Mesenchymal stem cell (in vitro differentiated cells and primary cell): ENCODE results near the gene HOXB7.

Experiments used
- DNase-seq: peaks from one replicate; pipeline ENCODE4 v3.0.0-alpha.2; 2013
- H2AFZ ChIP-seq: one replicate; pipeline ENCODE4 v1.6.1; 2013; ENCODE audit warnings: low read depth, mild to moderate bottlenecking, control low read depth, inconsistent platforms, low read length, moderate library complexity
- H2AK5ac ChIP-seq: 2 replicates; pipeline ENCODE4 v1.6.1; 2013; ENCODE audit warnings: low read length, moderate library complexity, mild to moderate bottlenecking, inconsistent platforms; ENCODE audit not compliant: severe bottlenecking
- H2BK120ac ChIP-seq: one replicate; pipeline ENCODE4 v1.6.1; 2013; ENCODE audit warnings: low read depth, mild to moderate bottlenecking, inconsistent platforms, low read length, moderate library complexity
- H2BK12ac ChIP-seq, 2 experiments: one replicate each; pipeline ENCODE4 v1.6.1; 2013; ENCODE audit warnings: inconsistent platforms in 2 of 2, low read length in 2 of 2, mild to moderate bottlenecking in 2 of 2, moderate library complexity in 2 of 2, control low read depth in 1 of 2
- H2BK15ac ChIP-seq: one replicate; pipeline ENCODE4 v1.6.1; 2013; ENCODE audit warnings: mild to moderate bottlenecking, low read depth, inconsistent platforms; ENCODE audit not compliant: poor library complexity, severe bottlenecking
- H2BK5ac ChIP-seq: 2 replicates; pipeline ENCODE4 v1.6.1; 2013; ENCODE audit warnings: low read depth, mild to moderate bottlenecking, low read length, control low read depth, inconsistent platforms; ENCODE audit not compliant: poor library complexity, severe bottlenecking
- H3K14ac ChIP-seq, 2 experiments: one replicate each; pipeline ENCODE4 v1.6.1; 2013; ENCODE audit warnings: inconsistent platforms in 2 of 2, low read length in 2 of 2, control low read depth in 1 of 2, mild to moderate bottlenecking in 1 of 2, moderate library complexity in 1 of 2
- H3K18ac ChIP-seq, 2 experiments: one replicate each; pipeline ENCODE4 v1.6.1; 2013; ENCODE audit warnings: inconsistent platforms in 2 of 2, low read length in 2 of 2, control low read depth in 1 of 2, low read depth in 1 of 2, mild to moderate bottlenecking in 1 of 2
- H3K23ac ChIP-seq, 2 experiments: one replicate each; pipeline ENCODE4 v1.6.1; 2013; ENCODE audit warnings: inconsistent platforms in 2 of 2, low read length in 2 of 2, mild to moderate bottlenecking in 2 of 2, moderate library complexity in 2 of 2, control low read depth in 1 of 2
- H3K27ac ChIP-seq: 2 replicates; pipeline ENCODE4 v1.5.1; 2013; ENCODE audit warnings: mild to moderate bottlenecking, moderate library complexity, low read length, control low read depth, inconsistent platforms; ENCODE audit not compliant: poor library complexity, severe bottlenecking
- H3K27me3 ChIP-seq, 2 experiments: 2 replicates each; pipeline versions ENCODE4 v1.6.1 to v1.7.0; 2013; ENCODE audit warnings: low read length in 2 of 2, mild to moderate bottlenecking in 2 of 2, moderate library complexity in 2 of 2, control low read depth in 1 of 2, inconsistent platforms in 1 of 2; ENCODE audit not compliant: control insufficient read depth in 1 of 2, insufficient read depth in 1 of 2
- H3K36me3 ChIP-seq, 2 experiments: 2 replicates each; pipeline versions ENCODE4 v1.6.1 to v1.7.0; 2013; ENCODE audit warnings: low read length in 2 of 2, control low read depth in 1 of 2, inconsistent platforms in 1 of 2, low read depth in 1 of 2, mild to moderate bottlenecking in 1 of 2; ENCODE audit not compliant: insufficient read depth in 2 of 2, control insufficient read depth in 1 of 2
- H3K4ac ChIP-seq, 2 experiments: one replicate each; pipeline ENCODE4 v1.6.1; 2013; ENCODE audit warnings: inconsistent platforms in 2 of 2, low read length in 2 of 2, mild to moderate bottlenecking in 2 of 2, moderate library complexity in 2 of 2, control low read depth in 1 of 2, low read depth in 1 of 2
- H3K4me1 ChIP-seq: 2 replicates; pipeline ENCODE4 v1.6.1; 2013; ENCODE audit warnings: low read depth, low read length, control low read depth; ENCODE audit not compliant: control insufficient read depth, insufficient read depth
- H3K4me2 ChIP-seq: 2 replicates; pipeline ENCODE4 v1.6.1; 2013; ENCODE audit warnings: low read length, mild to moderate bottlenecking, inconsistent platforms; ENCODE audit not compliant: poor library complexity, severe bottlenecking
- H3K4me3 ChIP-seq, 2 experiments: 2 replicates each; pipeline versions ENCODE4 v1.5.1 to v1.7.0; 2013; ENCODE audit warnings: low read length in 2 of 2, mild to moderate bottlenecking in 2 of 2, control low read depth in 1 of 2, low read depth in 1 of 2; ENCODE audit not compliant: insufficient read depth in 1 of 2
- H3K79me1 ChIP-seq: replicated peaks from 2 replicates; pipeline ENCODE4 v1.6.1; 2013; ENCODE audit warnings: mild to moderate bottlenecking, control low read depth, low read length, inconsistent platforms; ENCODE audit not compliant: poor library complexity, severe bottlenecking
- H3K9ac ChIP-seq: 2 replicates; pipeline ENCODE4 v1.7.0; 2013; ENCODE audit warnings: mild to moderate bottlenecking, low read length, moderate library complexity
- H3K9me3 ChIP-seq: 2 replicates; pipeline ENCODE4 v1.7.0; 2013; ENCODE audit warnings: mild to moderate bottlenecking, low read length; ENCODE audit not compliant: control insufficient read depth
- H4K8ac ChIP-seq: one replicate; pipeline ENCODE4 v1.6.1; 2013; ENCODE audit warnings: inconsistent platforms, mild to moderate bottlenecking, low read length, moderate library complexity
- H4K91ac ChIP-seq: one replicate; pipeline ENCODE4 v1.6.1; 2013; ENCODE audit warnings: mild to moderate bottlenecking, low read length, inconsistent platforms
- WGBS: methylation state at CpG from one replicate; pipeline ENCODE4 v1.1.7; 2013; ENCODE audit warnings: mixed read lengths; 5-methylcytosine and 5-hydroxymethylcytosine counted together

Gene HOXB7

GRCh38 chr17:48577330-48577945 is 33.4 kb downstream of the HOXB7 start:
- Histone ChIP-seq H3K4me2 (peak overlapping the region; percentile 60), H3K14ac (peak overlapping the region in 1 of 2 experiments; percentile 97), H3K27me3 (peaks cover 0 to 4% of the 10 kb centered on the region in 2 experiments), H3K18ac (peak overlapping the region; percentile 58 to 95), H2AFZ (no peak overlapping the region), H4K8ac (peak overlapping the region; percentile 81), H2AK5ac (no peak overlapping the region), H4K91ac (no peak overlapping the region), H3K79me1 (peaks cover 5% of the 10 kb centered on the region), H3K9ac (peak overlapping the region; percentile 90), H2BK120ac (peak overlapping the region; percentile 62), H3K9me3 (no peaks in the 10 kb centered on the region), H2BK5ac (no peak overlapping the region), H2BK15ac (peak overlapping the region; percentile 70), H2BK12ac (peak overlapping the region in 1 of 2 experiments; percentile 89), H3K4me1 (peaks cover 38% of the 10 kb centered on the region), H3K36me3 (peaks cover 10 to 11% of the 10 kb centered on the region in 2 experiments), H3K4me3 (peak overlapping the region; percentile 69 to 96), H3K4ac (peak overlapping the region; percentile 84 to 98), H3K23ac (peak overlapping the region in 1 of 2 experiments; percentile 91), H3K27ac (peak overlapping the region; percentile 37)
- DNase-seq: peak; percentile 75
- WGBS: 0% methylated on average over 8 of the region's 19 CpGs

DNA sequence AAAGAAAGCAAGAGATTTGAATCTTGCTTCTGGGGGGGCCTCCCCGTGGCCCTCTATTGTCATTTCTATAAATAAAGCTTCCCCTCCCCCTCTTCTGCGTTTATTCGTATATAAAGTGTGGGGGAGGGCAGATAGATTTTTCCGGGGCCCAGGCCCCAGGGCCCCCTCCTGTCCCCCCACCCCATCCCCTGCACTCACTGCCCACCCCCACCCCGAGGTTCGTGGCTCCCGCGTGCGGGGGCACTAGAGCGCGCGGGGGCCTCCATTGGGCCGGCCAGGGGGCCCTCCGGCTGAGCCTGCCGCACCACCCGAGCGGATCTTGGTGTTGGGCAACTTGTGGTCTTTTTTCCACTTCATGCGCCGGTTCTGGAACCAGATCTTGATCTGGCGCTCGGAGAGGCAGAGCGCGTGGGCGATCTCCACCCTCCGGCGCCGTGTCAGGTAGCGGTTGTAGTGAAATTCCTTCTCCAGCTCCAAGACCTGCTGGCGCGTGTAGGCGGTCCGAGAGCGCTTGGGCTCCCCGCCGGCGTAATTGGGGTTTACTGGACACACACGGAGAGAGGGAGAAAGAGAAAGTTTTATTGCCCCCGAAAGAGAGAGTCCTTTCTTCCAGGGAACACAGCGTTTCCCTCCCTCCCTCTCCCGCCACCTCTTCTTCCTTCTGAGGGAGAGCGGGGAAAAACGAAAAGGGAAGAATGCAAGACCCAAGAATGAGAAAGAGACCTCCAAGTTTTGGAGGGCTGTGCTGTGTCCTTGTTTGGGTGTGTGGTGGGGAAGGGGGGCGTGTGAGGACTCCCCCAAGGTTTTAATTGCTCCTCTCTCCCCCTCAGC is 34.1 kb downstream of the HOXB7 start:
- Histone ChIP-seq H3K9me3 (no peaks in the 10 kb centered on the region), H3K4me3 (peak overlapping the region; percentile 18 to 96), H3K4me2 (peak overlapping the region; percentile 60), H4K8ac (peak overlapping the region; percentile 73), H3K14ac (peak overlapping the region in 1 of 2 experiments; percentile 88), H3K9ac (peak overlapping the region; percentile 95), H3K18ac (peak overlapping the region; percentile 89 to 97), H3K79me1 (peaks cover 5% of the 10 kb centered on the region), H3K27ac (peak overlapping the region; percentile 37), H3K4me1 (peaks cover 38% of the 10 kb centered on the region), H3K36me3 (peaks cover 10 to 15% of the 10 kb centered on the region in 2 experiments), H2AFZ (no peak overlapping the region), H3K4ac (peak overlapping the region; percentile 60 to 98), H2BK5ac (peak overlapping the region; percentile 59), H2BK15ac (no peak overlapping the region), H3K23ac (peak overlapping the region in 1 of 2 experiments; percentile 91), H3K27me3 (peaks cover 0 to 4% of the 10 kb centered on the region in 2 experiments), H2AK5ac (no peak overlapping the region), H4K91ac (peak overlapping the region; percentile 74), H2BK120ac (peak overlapping the region; percentile 98), H2BK12ac (peak overlapping the region in 1 of 2 experiments; percentile 7)
- DNase-seq: peak; percentile 84
- WGBS: under 1% methylated on average over 24 of the region's 43 CpGs

- Histone ChIP-seq H2BK5ac (no peak overlapping the region), H3K27ac (peak overlapping the region; percentile 7), H3K4me1 (peaks cover 35% of the 10 kb centered on the region)
Observed at GRCh38 chr17:48575673-48576478, 34.9 kb downstream of the HOXB7 start.

More at GRCh38 chr17:48575673-48576478, 34.9 kb downstream of the HOXB7 start:
- peaks cover 0 to 4% of the 10 kb centered on the region in 2 experiments for H3K27me3 ChIP-seq
- H3K4me3 ChIP-seq: peak overlapping the region in 1 of 2 experiments; percentile 76
- H3K14ac ChIP-seq: peak overlapping the region in 1 of 2 experiments; percentile 31
- H2BK15ac ChIP-seq: no peak overlapping the region
- H2AK5ac ChIP-seq: no peak overlapping the region
- no peaks in the 10 kb centered on the region for H3K9me3 ChIP-seq
- peak; percentile 86 for DNase-seq
- H3K36me3 ChIP-seq: peaks cover 10 to 15% of the 10 kb centered on the region in 2 experiments
- H4K8ac ChIP-seq: peak overlapping the region; percentile 94
- peak overlapping the region; percentile 38 for H3K4me2 ChIP-seq
- H2BK12ac ChIP-seq: peak overlapping the region; percentile 24 to 29
- H3K9ac ChIP-seq: peak overlapping the region; percentile 95
- H2BK120ac ChIP-seq: peak overlapping the region; percentile 98
- 3% methylated on average over 18 of the region's 22 CpGs for WGBS
- peak overlapping the region; percentile 1 to 91 for H3K23ac ChIP-seq
- H3K18ac ChIP-seq: peak overlapping the region; percentile 52 to 97
- H4K91ac ChIP-seq: peak overlapping the region; percentile 88
- no peak overlapping the region for H2AFZ ChIP-seq
- H3K79me1 ChIP-seq: peaks cover 5% of the 10 kb centered on the region
- peak overlapping the region; percentile 14 to 79 for H3K4ac ChIP-seq
